NCI-H2227 treated with DMSO at 0.1 percent for 48 hours (cell line): ENCODE measurements around the gene PHC2.

Experiments
- DNase-seq: peaks from one replicate; lab custom pipeline; 2025; lab: John Stamatoyannopoulos, UW

The PHC2 gene

GRCh38 chr1:33331444-33332356 is 99.2 kb downstream of the PHC2 start:
- no peak for DNase-seq

GRCh38 chr1:33330906-33331305 is 100.0 kb downstream of the PHC2 start:
- DNase-seq: no peak

- DNase-seq: no peak
Measured at GRCh38 chr1:33330361-33330890, 100.5 kb downstream of the PHC2 start.

- DNase-seq: no peak
Measured at GRCh38 chr1:33329600-33330305, 101.1 kb downstream of the PHC2 start.

DNA sequence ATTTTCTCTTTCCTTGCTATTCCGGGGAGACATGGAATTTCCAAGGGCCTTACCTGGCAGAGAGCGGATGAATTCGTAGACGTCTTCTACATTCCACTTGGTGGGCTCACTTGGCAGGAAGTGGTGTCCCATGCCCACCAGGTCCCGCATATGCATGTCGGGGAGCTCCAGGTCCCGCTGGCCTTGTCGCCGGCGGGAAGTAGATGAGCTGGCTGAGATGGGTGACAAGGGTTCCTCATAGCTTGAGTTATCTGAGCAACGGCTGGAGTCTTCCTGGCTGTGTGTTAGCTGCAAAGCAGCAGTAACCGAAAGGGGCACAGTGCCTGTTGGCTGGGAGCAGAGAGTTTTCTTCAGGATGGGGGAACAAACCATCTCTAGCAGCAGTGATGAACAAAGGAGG is 102.1 kb downstream of the PHC2 start:
- DNase-seq: no peak

GRCh38 chr1:33327587-33328325 is 103.1 kb downstream of the PHC2 start:
- DNase-seq: no peak

- no peak for DNase-seq
Measured at GRCh38 chr1:33326785-33327184, 104.1 kb downstream of the PHC2 start.

- DNase-seq: no peak
Measured at GRCh38 chr1:33324677-33325575, 106.0 kb downstream of the PHC2 start.

GRCh38 chr1:33323663-33324477 is 107.0 kb downstream of the PHC2 start:
- no peak for DNase-seq

GRCh38 chr1:33322870-33323585 is 107.9 kb downstream of the PHC2 start:
- DNase-seq: no peak

DNA sequence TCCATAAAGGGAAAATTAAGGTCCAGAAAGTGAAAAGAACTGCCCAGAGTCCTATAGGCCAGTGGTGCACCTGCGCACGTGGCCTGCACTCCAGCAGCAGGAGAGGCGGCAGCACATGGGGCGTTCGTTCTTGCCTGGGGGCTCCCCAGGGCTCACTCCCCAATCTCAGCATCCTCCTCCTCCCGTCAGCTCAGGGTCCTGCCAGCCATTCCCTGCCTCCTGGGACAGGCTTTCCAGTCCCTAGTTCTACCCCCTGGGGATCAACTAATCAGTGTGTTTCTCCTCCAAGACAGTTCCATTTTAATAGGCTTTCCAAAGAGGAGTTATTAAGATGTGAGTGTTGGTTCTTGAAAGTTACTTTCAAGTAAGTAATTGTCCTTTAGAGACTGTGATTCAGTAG is 108.8 kb downstream of the PHC2 start:
- DNase-seq: no peak

DNA sequence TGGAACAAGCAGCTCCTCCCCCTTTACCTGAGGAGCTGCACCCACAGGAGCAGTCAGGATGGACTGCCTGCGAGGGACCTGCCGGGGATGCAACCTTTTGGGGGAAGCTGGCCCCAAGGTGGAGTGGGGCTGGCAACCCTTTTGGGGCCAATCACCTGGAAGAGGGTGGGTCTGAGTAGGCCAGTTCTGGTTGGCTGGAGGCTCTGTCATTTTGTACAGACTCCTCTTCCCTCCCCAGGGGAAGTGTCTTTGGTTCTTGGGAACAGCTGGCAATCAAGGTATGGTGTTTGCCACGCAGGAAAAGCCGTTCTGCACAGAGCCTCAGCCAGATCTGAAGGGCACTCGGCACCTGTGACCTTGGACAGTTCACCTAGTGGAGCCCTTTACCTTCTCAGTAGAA is 109.7 kb downstream of the PHC2 start:
- DNase-seq: no peak

GRCh38 chr1:33320619-33321165 is 110.2 kb downstream of the PHC2 start, which contains the start of gene A3GALT2:
TSS of gene A3GALT2 (minus strand) at chr1:33321098. CDS start at chr1:33321098, 0 bp downstream.
- no peak for DNase-seq

- DNase-seq: no peak
Measured at GRCh38 chr1:33319949-33320618, 110.8 kb downstream of the PHC2 start.

DNA sequence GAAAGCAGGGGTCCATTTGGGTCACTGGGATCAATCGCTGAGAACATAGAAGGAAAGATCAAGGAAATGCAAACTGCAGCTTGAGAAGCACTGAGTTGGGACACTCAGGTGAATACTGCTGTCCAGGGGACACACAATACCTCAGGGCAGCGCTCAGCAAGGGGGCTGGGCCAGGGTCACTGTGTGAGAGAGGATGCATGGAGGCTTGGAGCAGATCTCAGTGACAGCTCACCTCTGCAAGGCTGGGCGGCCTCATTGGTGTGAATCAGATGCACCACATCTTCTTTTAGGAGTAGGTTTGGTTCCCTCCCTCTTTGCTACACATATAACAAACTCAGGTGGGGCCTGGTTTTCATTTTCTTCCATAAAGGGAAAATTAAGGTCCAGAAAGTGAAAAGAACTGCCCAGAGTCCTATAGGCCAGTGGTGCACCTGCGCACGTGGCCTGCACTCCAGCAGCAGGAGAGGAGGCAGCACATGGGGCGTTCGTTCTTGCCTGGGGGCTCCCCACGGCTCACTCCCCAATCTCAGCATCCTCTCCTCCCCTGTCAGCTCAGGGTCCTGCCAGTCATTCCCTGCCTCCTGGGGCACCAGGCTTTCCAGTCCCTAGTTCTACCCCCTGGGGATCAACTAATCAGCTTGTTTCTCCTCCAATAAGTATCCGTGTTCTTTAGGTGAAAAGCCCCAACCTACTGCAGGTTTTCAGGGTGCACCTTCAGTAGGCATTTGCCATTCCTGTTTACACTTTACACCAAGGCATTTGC is 111.5 kb downstream of the PHC2 start:
- no peak for DNase-seq

DNA sequence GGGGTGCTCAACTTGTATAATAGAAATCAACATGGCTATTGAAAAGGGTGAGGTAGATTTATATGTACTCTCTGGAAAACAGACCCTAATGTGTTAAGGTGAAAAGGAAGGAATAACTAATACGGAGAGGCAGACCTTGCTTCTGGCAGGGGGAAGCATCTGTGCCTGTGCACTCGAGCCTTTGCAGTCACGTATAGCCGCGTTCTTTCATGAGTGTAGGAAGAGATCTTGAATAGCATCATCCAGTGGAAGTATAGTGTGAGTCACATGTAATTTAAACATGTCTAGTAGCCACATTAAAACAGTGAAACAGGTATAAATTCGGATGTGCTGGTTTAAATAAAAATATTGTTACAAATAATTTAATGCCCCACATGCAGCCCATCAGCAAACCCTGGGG is 112.9 kb downstream of the PHC2 start:
- DNase-seq: no peak

- no peak for DNase-seq
Measured at GRCh38 chr1:33317354-33317753, 113.5 kb downstream of the PHC2 start.

- no peak for DNase-seq
Measured at GRCh38 chr1:33316601-33317000, 114.3 kb downstream of the PHC2 start.
